GM21381 (cell line): ENCODE data around the gene UBASH3A.
"Not testable (repeated sequence)": the region's sequence is repeated elsewhere in the genome, so short reads cannot be mapped to it uniquely, and the experiment has no call there.

Source experiments
- ATAC-seq: cut with Tn5 transposase; IDR thresholded peaks from one replicate; pipeline ENCODE4 v1.9.1; 2021; ENCODE audit warnings: mild to moderate bottlenecking, moderate library complexity; ENCODE audit not compliant: unreplicated experiment

UBASH3A gene

DNA sequence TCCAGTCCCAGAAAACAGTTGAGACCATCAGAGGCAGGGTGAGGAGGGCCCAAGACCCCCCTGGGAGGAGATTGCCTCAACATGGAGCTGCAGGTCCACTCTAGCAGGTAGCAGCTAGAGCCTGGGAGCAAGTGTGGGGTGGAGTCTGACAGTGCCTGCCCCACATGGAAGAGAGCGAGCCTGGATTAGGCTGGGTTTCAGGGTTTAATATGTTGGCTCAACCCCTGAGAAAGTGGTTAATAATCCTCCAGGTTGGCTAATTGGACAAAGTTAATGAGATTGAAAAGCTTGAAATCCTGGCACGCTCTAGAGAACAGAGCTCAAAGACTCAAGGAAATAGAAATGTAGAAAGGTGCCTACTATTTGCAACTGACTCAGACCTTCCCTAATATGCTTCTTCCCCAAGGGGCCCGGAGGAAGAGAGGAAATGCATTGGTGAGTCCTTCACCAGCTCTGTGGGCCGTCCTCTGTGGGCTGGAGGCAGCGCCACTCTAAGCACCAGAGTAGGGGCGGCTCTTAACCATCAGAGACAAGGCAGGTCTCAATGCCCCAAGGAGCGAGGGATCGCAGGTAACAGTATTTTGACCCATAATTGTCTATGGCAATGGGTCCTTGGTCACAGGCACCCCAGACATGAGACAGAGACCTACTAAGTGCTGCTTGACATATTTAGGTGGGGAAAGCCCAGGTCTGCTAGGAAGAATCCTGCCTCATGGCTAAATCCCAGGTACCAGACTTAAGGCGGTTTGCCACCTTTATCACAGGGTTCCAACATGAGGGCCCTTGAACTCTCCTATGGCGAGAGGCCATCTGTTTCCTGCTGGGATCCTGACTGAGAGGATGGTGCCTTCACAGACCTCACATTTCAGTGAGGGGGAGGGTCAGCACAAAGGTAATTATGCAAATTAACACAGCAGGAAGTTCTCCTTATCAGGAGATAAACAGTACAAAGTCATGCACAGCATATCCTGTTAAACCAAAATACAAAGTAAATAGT, 58.5 kb downstream of the UBASH3A start:
- ATAC-seq, result no peak

DNA sequence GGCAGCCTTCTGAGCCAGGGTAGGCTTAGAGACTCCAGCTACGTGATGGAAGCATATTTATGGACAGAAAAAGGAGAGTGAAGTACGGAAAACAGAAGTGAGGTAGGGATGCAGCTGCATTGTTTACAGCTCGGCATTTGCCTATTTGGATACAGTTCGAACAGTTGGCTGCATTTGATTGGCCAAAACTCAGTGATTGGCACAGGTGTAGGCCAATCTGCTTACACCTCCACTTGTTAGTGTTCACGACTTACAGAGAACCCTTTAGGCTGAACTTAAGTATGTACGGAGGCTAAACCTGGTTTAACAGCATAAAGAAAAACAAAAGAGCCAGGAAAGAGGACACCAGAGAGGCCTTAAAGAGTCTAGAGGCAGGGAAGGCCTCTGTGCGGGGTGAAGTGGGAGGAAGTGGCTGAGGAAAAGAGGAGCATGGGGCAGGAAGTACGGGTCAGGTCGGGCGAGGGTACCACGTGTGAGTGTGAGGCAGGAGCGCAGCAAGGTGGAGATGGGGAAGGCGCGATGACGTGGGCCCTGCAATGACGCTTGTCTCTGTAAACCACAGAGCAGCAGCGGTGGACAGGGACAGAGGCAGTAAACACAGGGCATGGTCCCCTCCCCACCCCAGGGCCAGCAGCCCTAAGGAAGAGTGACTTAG, 60.3 kb downstream of the UBASH3A start:
- ATAC-seq, result no peak

DNA sequence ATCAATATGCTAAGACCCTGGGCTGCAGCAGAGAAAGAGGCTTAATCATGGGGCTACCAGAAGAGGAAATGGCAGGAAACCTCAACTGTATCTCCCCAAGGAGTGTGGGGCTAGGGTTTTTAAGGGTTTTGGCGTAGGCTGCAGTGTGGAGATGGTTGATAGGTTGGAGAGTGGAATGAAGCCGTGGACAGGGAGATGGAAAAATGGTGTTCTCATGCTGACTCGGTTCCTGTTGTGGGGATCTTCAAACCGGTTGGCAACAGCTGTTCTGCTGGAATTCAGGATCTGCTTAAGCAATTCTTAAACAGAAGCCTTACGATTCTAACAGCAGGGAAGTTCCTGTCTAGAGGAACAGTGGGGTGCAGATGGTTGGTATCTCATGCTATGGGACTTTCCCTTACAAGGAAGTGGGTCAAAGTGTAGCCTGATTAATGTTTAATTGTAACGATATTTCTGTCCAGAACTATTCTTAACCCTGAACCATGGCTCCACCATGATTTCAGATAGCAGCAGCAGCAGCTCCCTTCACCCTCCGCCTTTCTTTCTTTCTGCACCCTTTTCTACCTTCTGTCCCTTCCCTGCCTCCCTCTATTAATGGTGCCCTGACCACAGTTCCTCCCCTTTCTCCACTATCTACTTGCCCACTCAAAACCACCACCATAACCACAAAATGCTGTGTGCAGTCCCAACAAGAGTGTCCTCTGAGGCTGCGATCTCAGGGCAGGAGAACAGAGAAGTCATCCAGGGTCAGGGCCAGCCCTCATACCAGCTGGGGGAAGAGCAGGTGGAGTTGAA, 61.5 kb downstream of the UBASH3A start:
- ATAC-seq, result peak; percentile 31

DNA sequence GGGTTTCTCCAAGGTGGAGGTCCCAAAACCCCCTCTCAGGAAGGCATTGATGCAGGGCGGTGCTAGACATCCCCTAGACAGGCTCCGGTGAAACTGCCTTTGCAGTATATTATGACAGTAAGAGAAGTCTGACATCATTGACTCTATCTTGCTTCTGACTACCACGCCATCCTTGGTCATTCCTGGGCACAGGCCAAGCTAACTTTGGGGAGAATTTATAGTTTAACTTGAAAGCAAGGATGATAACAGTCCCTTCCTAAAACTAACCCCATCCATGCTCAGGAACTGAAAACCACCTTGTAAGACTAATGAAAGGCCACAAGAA, 62.1 kb downstream of the UBASH3A start:
- ATAC-seq, result peak; percentile 24

DNA sequence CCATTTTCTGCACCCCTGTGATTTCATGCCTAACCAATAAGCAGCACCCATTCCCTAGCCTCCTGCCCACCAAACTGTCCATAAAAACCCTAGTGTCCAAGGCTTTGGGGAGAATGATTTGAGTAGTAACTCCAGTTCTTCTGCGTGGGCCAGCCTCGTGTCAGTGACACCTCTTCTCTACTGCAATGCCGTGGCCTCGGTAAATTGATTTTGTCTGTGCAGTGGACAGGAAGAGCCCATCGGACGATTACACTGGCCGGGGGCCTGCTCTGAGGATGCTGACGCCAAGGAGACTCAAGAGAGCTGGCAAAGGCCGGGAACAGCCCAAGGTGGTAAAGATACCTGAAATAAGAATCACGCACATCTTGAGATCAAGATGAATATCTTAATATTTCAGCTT, 63.0 kb downstream of the UBASH3A start:
- ATAC-seq, result no peak

DNA sequence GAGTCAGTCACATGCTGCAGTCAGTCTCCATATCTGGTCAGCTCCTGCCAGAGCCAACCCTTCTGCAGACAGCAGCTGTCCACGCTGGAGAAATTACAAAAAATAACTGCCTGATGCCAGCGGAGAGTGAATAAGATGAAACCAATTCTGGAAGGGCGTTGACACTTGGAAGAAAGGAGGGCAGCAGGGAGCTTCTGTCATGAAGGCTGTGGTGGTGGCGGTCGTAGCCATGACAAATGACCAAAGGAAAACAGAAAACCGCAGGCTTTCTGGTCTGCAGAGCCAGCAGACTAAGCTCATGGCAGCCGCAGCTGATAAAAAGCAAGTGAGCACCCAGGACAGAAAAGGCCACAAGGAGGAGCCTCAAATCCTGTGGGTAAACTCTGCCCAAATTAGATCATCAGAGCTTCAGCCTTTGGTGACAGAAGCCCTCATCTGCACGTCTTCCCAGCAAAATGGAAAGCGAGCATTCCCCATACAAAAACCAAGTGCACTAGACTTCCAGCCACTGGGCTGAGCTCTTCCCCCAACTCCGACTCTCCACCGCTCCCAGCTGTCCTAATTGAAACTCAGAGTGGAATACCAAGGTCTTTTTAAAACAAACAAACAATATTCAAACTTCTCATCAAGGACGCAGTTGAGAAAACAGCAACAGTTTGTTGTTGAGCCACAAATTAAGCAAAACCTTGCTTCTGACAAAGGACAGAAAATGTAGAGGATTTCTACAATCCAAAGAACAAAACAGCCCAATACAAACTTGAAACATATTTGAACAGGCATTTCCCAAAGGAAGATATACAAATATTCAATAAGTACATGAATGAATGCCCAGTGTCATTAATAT, 63.7 kb downstream of the UBASH3A start:
- peak; percentile 41 for ATAC-seq

DNA sequence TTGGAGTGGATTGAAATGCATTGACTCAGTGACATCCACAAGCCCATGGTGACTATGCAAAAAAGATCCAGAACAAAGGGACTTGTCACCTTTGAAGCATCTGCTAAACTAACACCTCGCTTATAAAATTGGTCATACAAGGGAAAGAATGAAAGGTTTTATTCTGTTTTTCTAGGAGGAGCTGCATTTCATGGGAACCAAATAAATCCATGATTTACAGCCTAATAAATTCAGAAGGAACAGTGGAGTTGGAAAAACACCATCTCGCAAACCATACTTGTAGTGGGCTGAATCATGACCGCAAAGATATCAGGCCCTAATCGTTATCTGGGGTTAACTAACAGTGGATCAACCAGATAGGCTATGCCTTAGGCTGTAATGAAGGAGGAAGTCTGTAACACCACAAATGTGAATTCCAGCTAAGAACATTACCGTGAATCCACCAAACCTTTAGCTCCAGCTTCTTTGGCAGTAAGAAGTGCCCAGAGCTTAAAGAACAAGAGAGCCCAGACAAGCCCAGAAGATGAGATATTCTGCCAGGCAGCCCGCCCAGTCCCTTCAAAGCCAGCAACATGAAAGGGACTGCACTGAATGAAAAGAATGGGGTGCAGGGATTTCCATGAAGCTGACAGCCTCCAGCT, 64.9 kb downstream of the UBASH3A start:
- ATAC-seq, result no peak

DNA sequence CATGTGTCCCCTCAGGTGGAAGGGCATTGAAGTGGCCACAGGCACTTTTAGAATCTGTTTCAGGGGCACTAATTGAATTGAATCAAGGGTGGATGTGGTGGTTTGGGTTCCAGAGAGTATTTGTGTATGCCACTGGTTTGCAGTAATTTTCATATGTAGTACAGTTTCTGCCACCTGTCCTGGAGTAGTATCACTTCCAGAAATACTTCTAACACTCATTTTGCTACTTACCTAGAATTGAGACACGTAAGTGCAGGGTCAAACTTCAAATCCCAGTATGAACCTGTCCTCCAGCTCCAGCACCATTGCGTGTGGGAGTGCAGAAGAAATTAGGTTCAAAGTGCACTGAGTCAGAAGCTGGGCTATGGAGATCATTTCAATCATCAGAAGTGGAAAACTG, 65.6 kb downstream of the UBASH3A start:
- no peak for ATAC-seq

DNA sequence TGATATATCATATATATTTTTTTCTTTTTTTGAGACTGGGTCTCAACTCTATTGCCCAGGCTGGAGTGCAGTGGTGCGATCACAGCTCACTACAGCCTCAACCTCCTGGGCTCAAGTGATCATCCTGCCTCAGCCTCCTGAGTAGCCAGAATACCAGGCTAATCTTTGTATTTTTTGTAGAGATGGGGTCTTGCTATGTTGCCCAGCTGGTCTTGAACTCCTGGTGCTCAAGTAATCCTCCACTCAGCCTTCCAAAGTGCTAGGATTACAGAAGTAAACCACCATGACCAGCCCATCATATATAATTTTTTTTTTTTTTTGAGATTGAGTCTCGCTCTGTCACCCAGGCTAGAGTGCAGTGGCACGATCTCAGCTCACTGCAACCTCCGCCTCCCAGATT, 66.0 kb downstream of the UBASH3A start:
- ATAC-seq, result not testable (repeated sequence)

DNA sequence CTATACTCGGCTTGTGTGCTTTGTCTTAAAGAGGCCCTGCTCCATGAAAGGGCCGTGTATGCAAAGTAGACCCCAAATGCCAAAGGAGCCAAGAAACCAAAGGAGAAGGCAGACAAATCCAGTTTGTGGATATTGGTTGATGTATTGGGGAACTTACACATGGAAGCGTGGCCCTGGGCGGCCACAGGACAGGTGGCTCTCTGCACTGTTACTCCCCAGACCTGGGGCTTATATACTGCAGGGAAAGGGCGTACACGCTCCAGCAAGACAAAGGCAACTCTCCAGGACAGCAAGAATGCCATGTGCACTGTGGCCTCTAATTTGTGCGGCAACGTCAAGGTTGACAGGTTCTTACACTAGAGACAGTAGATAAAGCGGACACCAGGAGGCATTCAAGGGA, 67.5 kb downstream of the UBASH3A start:
- no peak for ATAC-seq

DNA sequence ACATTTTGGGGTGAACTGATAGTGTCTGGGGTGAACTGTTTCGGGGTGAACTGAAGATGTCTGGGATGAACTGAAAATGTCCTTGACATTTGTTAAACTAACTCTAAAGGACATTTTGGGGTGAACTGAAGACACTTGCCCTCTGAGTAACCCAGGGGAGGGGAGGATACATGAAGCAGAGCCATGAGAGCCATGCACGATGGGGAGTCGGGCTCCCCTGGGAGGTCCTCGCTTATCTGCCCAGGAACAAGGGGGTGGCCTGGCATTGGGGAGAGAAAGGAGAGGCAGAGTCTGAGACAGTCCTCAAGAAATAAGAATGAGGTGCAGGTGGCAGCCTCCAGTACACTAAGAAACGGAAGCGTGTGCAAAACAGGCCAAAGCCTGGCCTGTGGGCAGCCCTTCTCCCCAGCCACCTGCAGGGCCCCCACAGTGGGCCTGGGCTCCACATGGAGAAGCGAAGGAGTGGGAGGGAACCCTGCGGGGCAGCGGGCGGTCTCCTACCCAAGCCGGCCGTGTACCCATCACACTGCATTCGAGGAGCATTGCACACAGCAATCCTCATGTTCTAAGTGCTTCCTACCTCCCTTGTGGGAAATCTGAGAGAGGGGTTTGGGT, 68.1 kb downstream of the UBASH3A start:
- no peak for ATAC-seq

DNA sequence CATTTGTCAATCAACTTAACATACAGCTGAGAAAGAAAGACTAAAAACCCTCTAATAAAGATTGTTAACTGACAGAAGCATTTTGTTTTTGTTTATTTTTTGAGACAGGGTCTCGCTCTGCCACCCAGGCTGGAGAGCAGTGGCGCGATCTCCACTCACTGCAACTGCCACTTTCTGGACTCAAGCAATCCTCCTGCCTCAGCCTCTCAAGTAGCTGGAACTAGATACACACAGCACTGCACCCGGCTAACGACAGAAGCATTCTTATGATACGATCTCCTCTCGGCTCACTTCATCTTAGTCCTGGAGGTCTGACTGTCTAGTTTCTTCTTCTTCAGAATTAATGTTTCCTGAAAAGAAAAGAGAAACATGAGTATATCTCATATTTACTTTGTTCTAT, 68.8 kb downstream of the UBASH3A start:
- ATAC-seq, result no peak

DNA sequence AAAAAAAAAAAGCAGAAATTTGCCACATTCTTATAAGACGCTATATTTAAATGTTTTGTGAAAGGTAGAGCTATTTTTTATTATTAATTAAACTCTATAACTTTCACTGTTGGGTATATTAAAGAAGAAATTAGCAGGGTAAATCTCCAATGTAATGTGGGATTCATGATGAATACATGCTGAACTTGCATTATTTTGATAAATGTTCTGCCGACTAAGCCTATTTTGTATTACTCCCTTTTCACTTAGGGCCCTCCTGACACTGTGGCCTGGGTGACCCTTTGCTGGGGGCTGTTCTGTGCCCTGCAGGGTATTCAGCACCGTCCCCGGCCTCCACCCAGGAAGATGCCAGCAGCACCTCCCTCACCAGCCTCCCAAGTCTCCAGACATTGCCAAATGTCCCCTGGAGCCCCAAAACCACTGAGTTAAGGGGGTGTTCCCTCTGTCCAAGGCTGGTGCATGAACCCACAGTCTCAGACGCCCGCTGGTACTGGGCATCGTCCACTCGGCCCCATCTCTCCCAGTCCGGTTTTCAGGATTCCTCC, 69.9 kb downstream of the UBASH3A start:
- ATAC-seq, result no peak

DNA sequence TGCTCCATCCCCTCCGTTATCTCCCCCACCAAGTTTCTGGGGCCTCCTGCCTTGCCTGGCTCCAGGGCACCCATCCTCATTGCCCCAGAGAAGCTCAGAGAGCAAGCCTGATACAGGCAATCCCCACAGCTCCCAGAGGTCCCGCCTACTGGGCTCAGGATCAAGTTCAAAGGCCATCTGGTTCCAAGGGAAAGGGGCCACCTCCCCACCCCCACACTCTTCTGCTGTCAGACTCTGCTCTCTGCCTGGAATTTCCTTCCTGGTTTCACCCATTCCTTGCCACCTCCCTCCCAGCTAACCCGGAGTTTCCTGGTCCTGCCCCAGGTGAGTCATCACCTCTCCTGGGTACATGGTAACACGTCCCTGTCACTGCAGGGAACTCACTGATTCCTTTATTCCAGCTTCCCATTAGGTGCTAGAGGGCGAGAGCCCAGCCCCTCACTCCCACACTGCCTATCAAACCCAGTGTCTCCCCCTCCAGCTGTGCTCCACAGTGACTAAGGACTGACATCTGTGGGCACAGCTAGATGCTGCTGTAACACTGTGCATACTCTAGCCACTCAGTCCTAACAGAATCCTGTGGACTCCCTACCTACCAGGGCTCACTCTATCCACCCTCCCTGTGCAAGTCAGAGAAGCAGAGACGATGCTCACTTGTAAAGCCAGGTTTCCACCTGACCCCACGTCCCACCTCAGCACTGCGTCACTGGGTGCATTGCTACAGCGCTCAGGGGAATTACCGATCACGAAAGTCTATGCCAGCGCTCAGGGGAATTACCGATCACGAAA, 70.5 kb downstream of the UBASH3A start:
- no peak for ATAC-seq

DNA sequence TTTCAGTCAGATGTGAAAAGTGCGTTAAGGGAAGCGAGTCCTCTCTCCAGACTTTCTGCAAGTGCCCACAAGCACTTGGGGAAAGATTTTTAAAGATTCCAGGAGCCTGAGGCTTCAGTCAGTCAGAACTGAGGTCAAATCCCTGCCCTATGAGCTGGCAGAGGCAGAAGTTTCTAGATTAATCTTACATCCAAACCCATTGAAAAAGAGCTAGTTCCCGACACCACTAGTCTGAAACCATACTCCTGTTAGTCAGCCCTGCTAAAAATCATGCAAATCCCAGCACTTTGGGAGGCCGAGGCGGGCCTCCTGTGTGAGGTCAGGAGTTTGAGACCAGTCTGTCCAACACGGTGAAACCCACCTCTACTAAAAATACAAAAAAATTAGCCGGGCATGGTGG, 71.3 kb downstream of the UBASH3A start:
- no peak for ATAC-seq

DNA sequence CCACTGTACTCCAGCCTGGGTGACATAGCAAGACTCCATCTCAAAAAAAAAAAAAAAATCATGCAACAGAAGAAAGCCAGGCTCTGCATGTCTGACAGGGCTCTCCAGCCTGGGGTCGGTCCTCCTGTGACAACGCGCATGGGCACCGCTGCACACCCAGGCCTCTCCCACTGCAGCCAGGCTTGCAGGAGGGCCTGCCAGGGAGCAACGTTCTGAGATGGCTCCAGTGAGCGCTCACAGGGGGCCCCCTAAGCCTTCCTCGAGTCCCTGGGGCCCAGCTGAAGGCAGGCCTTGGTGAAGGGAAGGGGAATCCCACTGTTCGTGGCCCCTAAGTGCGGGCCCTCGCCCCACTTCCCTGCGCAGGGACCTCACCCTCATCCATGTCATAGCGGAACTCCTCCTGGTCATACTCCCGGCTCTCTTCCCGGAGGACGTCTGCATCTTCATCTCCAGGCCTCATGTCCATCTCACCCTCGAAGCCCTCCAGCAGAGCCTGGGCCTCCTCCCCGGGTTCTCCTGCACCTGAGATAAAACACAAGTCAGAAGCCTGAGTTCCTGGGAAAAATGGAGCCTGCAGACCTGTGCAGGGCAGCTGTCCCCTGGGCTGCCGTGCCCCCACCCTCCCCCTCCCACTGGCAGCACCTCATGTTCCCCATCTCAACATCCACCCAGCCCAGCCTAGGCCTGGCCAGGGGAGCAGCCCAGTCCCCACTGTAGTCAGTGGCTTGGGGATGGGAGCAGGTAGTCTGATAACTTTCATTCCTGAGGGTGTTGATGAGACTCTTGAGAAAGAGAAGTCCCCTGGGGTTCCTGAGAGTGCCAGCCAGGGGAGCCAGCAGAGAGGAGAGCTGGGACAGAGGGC, 72.1 kb downstream of the UBASH3A start:
- ATAC-seq, result no peak

DNA sequence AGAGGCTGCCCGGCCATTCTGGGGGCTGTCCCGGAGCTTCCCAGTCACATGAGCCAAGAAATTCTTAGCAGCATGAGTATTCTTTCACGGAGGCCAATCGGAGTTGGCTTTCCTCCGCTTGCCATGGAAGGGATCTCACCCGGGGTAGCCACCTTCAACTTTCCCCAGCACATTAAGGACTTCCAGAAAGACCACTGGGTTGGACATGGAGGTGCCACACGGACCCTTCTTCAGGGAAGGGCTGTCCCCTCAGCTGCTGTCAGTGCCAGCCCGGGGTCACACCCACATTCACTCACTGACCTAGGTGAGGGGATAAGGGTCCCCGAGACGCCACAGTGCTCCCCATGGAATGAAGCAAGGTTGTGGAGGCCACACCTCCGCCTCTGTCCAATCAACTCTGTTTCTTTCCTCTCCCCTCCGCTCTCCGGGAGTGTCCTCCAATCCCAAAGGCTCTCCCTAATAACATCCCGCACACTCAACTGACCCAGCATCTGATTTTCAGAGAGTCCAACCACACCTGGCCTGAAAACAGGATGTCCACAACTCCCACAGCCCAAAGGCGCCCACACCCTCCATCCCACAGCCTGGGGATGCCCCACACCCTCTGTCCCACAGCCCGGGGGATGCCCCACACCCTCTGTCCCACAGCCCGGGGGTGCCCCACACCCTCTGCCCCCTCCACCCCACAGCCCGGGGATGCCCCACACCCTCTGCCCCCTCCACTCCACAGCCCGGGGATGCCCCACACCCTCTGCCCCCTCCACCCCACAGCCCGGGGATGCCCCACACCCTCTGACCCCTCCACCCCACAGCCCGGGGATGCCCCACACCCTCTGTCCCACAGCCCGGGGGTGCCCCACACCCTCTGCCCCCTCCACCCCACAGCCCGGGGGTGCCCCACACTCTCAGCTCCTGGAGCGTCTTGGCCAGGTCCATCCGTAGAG, 73.0 kb downstream of the UBASH3A start:
- no peak for ATAC-seq
